ENCODE data around the gene TUBB3. TPM values are rescaled to one million over a fixed set of nuclear protein-coding genes. Genes with fewer than 3 reads are reported as not detected.
A peak's percentile ranks its signal among the peaks of the same experiment; 100 is the strongest.

TUBB3 gene
- total RNA-seq, 1 experiment from 2014 or later = 52.1 TPM

- no TSS peak for BruUV-seq (replicated peaks)
- Mint-ChIP-seq H3K27ac (ENCODE audit: unreplicated experiment) (no peak overlapping the region), H3K4me1 (ENCODE audit: low read depth, unreplicated experiment) (no peaks in the 10 kb centered on the region), H3K27me3 (ENCODE audit: unreplicated experiment) (no peaks in the 10 kb centered on the region), H3K9me3 (ENCODE audit: low read depth, unreplicated experiment) (no peaks in the 10 kb centered on the region), H3K36me3 (ENCODE audit: insufficient read depth, unreplicated experiment) (peaks cover 24% of the 10 kb centered on the region), H3K4me3 (ENCODE audit: low read depth, unreplicated experiment) (no peak overlapping the region)
- no peak for TF ChIP-seq CTCF (IDR thresholded peaks at IDR 0.05; ENCODE audit: unreplicated experiment)
- CTCF ChIA-PET = interaction anchor here (0.6 kb wide), 1 partner anchor 255 kb away, joined by 6 read pairs; the partner anchor contains the start of gene SPATA2L
- no peak for DNase-seq
- intact Hi-C loops (cut with micrococcal nuclease; ENCODE audit: unreplicated experiment) = no loop called here
Observed at GRCh38 chr16:89956505-89957215, 33.5 kb downstream of the TUBB3 start.

- Mint-ChIP-seq H3K36me3 (ENCODE audit: insufficient read depth, unreplicated experiment) (peaks cover 24% of the 10 kb centered on the region), H3K9me3 (ENCODE audit: low read depth, unreplicated experiment) (no peaks in the 10 kb centered on the region), H3K27ac (ENCODE audit: unreplicated experiment) (no peak overlapping the region), H3K4me1 (ENCODE audit: low read depth, unreplicated experiment) (no peaks in the 10 kb centered on the region), H3K27me3 (ENCODE audit: unreplicated experiment) (no peaks in the 10 kb centered on the region), H3K4me3 (ENCODE audit: low read depth, unreplicated experiment) (no peak overlapping the region)
- intact Hi-C loops (cut with micrococcal nuclease; ENCODE audit: unreplicated experiment) = no loop called here
- no peak for TF ChIP-seq CTCF (IDR thresholded peaks at IDR 0.05; ENCODE audit: unreplicated experiment)
- DNase-seq = no peak
- BruUV-seq (replicated peaks) = no TSS peak
- CTCF ChIA-PET = interaction anchor here (0.6 kb wide), 1 partner anchor 256 kb away, joined by 6 read pairs; the partner anchor contains the start of gene SPATA2L
Observed at GRCh38 chr16:89957216-89957785, 34.2 kb downstream of the TUBB3 start.

GRCh38 chr16:89958068-89958467 lies 34.9 kb downstream of the TUBB3 start:
- no peak overlapping the region for H3K27ac Mint-ChIP-seq (ENCODE audit: unreplicated experiment)
- TF ChIP-seq CTCF (IDR thresholded peaks at IDR 0.05; ENCODE audit: unreplicated experiment) = no peak
- peak; percentile 20 for DNase-seq
- no TSS peak for BruUV-seq (replicated peaks)
- no peaks in the 10 kb centered on the region for H3K4me1 Mint-ChIP-seq (ENCODE audit: low read depth, unreplicated experiment)
- no peak overlapping the region for H3K4me3 Mint-ChIP-seq (ENCODE audit: low read depth, unreplicated experiment)
- H3K9me3 Mint-ChIP-seq (ENCODE audit: low read depth, unreplicated experiment) = no peaks in the 10 kb centered on the region
- H3K27me3 Mint-ChIP-seq (ENCODE audit: unreplicated experiment) = no peaks in the 10 kb centered on the region
- peaks cover 24% of the 10 kb centered on the region for H3K36me3 Mint-ChIP-seq (ENCODE audit: insufficient read depth, unreplicated experiment)
- CTCF ChIA-PET = no interaction called here
- intact Hi-C loops (cut with micrococcal nuclease; ENCODE audit: unreplicated experiment) = no loop called here

- no peak overlapping the region for H3K4me3 Mint-ChIP-seq (ENCODE audit: low read depth, unreplicated experiment)
Observed at GRCh38 chr16:89958596-89958995, 35.5 kb downstream of the TUBB3 start.

More at GRCh38 chr16:89958596-89958995, 35.5 kb downstream of the TUBB3 start:
- no peak for TF ChIP-seq CTCF (IDR thresholded peaks at IDR 0.05; ENCODE audit: unreplicated experiment)
- H3K9me3 Mint-ChIP-seq (ENCODE audit: low read depth, unreplicated experiment) = no peaks in the 10 kb centered on the region
- no peak overlapping the region for H3K27ac Mint-ChIP-seq (ENCODE audit: unreplicated experiment)
- DNase-seq = no peak
- H3K27me3 Mint-ChIP-seq (ENCODE audit: unreplicated experiment) = no peaks in the 10 kb centered on the region
- intact Hi-C loops (cut with micrococcal nuclease; ENCODE audit: unreplicated experiment) = no loop called here
- no peaks in the 10 kb centered on the region for H3K4me1 Mint-ChIP-seq (ENCODE audit: low read depth, unreplicated experiment)
- BruUV-seq (replicated peaks) = no TSS peak
- peaks cover 24% of the 10 kb centered on the region for H3K36me3 Mint-ChIP-seq (ENCODE audit: insufficient read depth, unreplicated experiment)
- CTCF ChIA-PET = no interaction called here
